Activated T-cell treated with anti-CD3 and anti-CD28 coated beads for 24 hours (primary cell): ENCODE data around the gene KIF16B.
"Not testable (repeated sequence)": the region's sequence is repeated elsewhere in the genome, so short reads cannot be mapped to it uniquely, and the experiment has no call there.

Experiments
- DNase-seq: peaks from one replicate; pipeline ENCODE4 v3.0.0-alpha.2; 2020; ENCODE audit warnings: low read depth

Gene KIF16B

GRCh38 chr20:16287776-16288175 is 285.5 kb downstream of the KIF16B start:
- no peak for DNase-seq

- DNase-seq: no peak
These were observed 286.6 kb downstream of the KIF16B start for GRCh38 chr20:16286601-16287000.

GRCh38 chr20:16284385-16285100 is 288.7 kb downstream of the KIF16B start:
- DNase-seq: no peak

- no peak for DNase-seq
These were observed 289.3 kb downstream of the KIF16B start for GRCh38 chr20:16283978-16284377.

- no peak for DNase-seq
These were observed 289.9 kb downstream of the KIF16B start for GRCh38 chr20:16283307-16283706.

GRCh38 chr20:16280219-16280618 is 293.0 kb downstream of the KIF16B start:
- DNase-seq: no peak

- no peak for DNase-seq
These were observed 293.9 kb downstream of the KIF16B start for GRCh38 chr20:16279320-16279719.

GRCh38 chr20:16273812-16274555 is 299.3 kb downstream of the KIF16B start:
- no peak for DNase-seq

GRCh38 chr20:16272780-16273360 is 300.4 kb downstream of the KIF16B start:
- no peak for DNase-seq

- DNase-seq: no peak
These were observed 301.8 kb downstream of the KIF16B start for GRCh38 chr20:16271450-16271849.

GRCh38 chr20:16270989-16271388 is 302.3 kb downstream of the KIF16B start:
- no peak for DNase-seq

GRCh38 chr20:16270314-16270931 is 302.8 kb downstream of the KIF16B start:
- no peak for DNase-seq

GRCh38 chr20:16267526-16267925 is 305.7 kb downstream of the KIF16B start:
- no peak for DNase-seq

GRCh38 chr20:16265334-16265733 is 307.9 kb downstream of the KIF16B start:
- no peak for DNase-seq

GRCh38 chr20:16263582-16263981 is 309.7 kb downstream of the KIF16B start:
- no peak for DNase-seq

- DNase-seq: no peak
These were observed 310.7 kb downstream of the KIF16B start for GRCh38 chr20:16262594-16262993.

- DNase-seq: no peak
These were observed 311.4 kb downstream of the KIF16B start for GRCh38 chr20:16261733-16262273.

GRCh38 chr20:16260911-16261310 is 312.3 kb downstream of the KIF16B start:
- no peak for DNase-seq

- not testable (repeated sequence) for DNase-seq
These were observed 313.1 kb downstream of the KIF16B start for GRCh38 chr20:16260133-16260532.

GRCh38 chr20:16258766-16259165 is 314.5 kb downstream of the KIF16B start:
- no peak for DNase-seq

- no peak for DNase-seq
These were observed 315.3 kb downstream of the KIF16B start for GRCh38 chr20:16257813-16258430.

- DNase-seq: no peak
These were observed 316.2 kb downstream of the KIF16B start for GRCh38 chr20:16257021-16257420.
